Caco-2 (cell line): ENCODE results near the gene ZMYND15. TPM values are rescaled to one million over a fixed set of nuclear protein-coding genes. Genes with fewer than 3 reads are reported as not detected.

ENCODE experiments used
- BruUV-seq: library from RNA; stranded (reverse); fragments of 400-500 nt; replicated peaks from 2 replicates; lab custom pipeline; 2021; lab: Mats Ljungman, UMichigan
- CTCF ChIA-PET: fragments of 300-600 bp; sonication (Branson Sonifier 250); formaldehyde crosslinking; loops from one replicate; lab custom pipeline; 2022; ENCODE audit warnings: antibody characterized with exemption; lab: Charles Lee
- POLR2A ChIA-PET: fragments of 300-600 bp; sonication (Branson Sonifier 250); formaldehyde crosslinking; loops from one replicate; lab custom pipeline; 2022; ENCODE audit warnings: antibody characterized with exemption; lab: Charles Lee
- DNase-seq, 2 experiments: peaks; one replicate each; pipeline versions ENCODE4 v3.0.0 to v3.0.0-alpha.2; 2020 to 2022
- H3K27me3 ChIP-seq: replicated peaks from 2 replicates; pipeline ENCODE4 v1.6.0; 2011; ENCODE audit warnings: low read length; ENCODE audit not compliant: control insufficient read depth, insufficient read depth
- H3K36me3 ChIP-seq: 2 replicates; pipeline ENCODE4 v1.5.1; 2011; ENCODE audit warnings: low read length; ENCODE audit not compliant: control insufficient read depth, insufficient read depth
- H3K4me1 ChIP-seq: fragments of 250-450 bp; sonication (Bioruptor Pico); 2 replicates; pipeline ENCODE4 v1.5.1; 2020; ENCODE audit warnings: mild to moderate bottlenecking
- H3K4me3 ChIP-seq: 2 replicates; pipeline ENCODE4 v1.5.1; 2011; ENCODE audit warnings: low read depth, mild to moderate bottlenecking, control low read depth, low read length
- H3K9me3 ChIP-seq: fragments of 250-450 bp; sonication (Bioruptor Pico); 2 replicates; pipeline ENCODE4 v1.5.1; 2020; ENCODE audit warnings: mild to moderate bottlenecking, moderate library complexity
- H3K27ac Mint-ChIP-seq: one replicate; pipeline ENCODE4 v1.8.0; 2022; ENCODE audit warnings: mixed read lengths; ENCODE audit not compliant: unreplicated experiment
- H3K27me3 Mint-ChIP-seq: one replicate; pipeline ENCODE4 v1.8.0; 2022; ENCODE audit warnings: mixed read lengths; ENCODE audit not compliant: insufficient read depth, unreplicated experiment
- H3K36me3 Mint-ChIP-seq: one replicate; pipeline ENCODE4 v1.8.0; 2022; ENCODE audit warnings: mild to moderate bottlenecking, mixed read lengths; ENCODE audit not compliant: insufficient read depth, unreplicated experiment
- H3K4me1 Mint-ChIP-seq: one replicate; pipeline ENCODE4 v1.8.0; 2022; ENCODE audit warnings: low read depth, mixed read lengths; ENCODE audit not compliant: unreplicated experiment
- H3K4me3 Mint-ChIP-seq: one replicate; pipeline ENCODE4 v1.8.0; 2022; ENCODE audit warnings: mild to moderate bottlenecking, moderate library complexity, mixed read lengths; ENCODE audit not compliant: unreplicated experiment
- H3K9me3 Mint-ChIP-seq: one replicate; pipeline ENCODE4 v1.8.0; 2022; ENCODE audit warnings: mixed read lengths; ENCODE audit not compliant: unreplicated experiment
- intact Hi-C: fragments of 100-400 bp; cut with micrococcal nuclease; formaldehyde crosslinking; loops from one replicate; pipeline ENCODE4 v1.10.0; 2022; ENCODE audit not compliant: unreplicated experiment
- total RNA-seq: library from RNA; stranded (reverse); gene quantifications from 2 replicates; pipeline ENCODE4 v1.2.3, GENCODE V29; 2022
- TF ChIP-seq, protein P1 (sequence below), 2 experiments: fragments of 200-600 bp in 1 of 2; IDR thresholded peaks; 1 replicate in 1 of 2; 2 replicates in 1 of 2; pipeline versions ENCODE4 v1.5.1 to v1.8.0; 2011 to 2022; ENCODE audit warnings: antibody characterized with exemption in 1 of 2, control low read depth in 1 of 2, inconsistent platforms in 1 of 2, low read depth in 1 of 2, low read length in 1 of 2, mild to moderate bottlenecking in 1 of 2, moderate library complexity in 1 of 2; ENCODE audit not compliant: insufficient read depth in 1 of 2, severe bottlenecking in 1 of 2, unreplicated experiment in 1 of 2

Gene ZMYND15
- total RNA-seq, 1 experiment from 2014 or later, result 3.5 TPM

DNA sequence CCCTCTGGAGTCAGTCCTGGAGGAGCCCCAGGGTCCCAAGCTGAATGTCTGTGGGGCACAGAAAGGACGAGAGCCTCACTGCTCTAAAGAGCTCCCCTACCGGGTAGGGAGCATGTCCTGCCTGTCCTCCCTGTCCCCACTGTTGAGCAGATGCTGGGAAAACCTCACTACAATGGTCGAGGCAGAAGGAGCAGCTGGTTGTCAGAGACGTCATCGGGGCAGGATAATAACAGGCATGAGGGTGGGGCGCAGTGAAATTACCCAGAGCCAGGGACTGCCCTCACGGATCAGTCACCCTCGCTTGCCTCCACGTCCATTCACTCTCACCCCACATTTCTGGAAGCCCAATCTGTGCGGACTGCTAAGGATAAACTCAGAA is 32.6 kb downstream of the ZMYND15 start:
- H3K4me3 ChIP-seq, result peak overlapping the region; percentile 8; the same call in 1 of the 2 replicates
- TF ChIP-seq, protein P1, sequence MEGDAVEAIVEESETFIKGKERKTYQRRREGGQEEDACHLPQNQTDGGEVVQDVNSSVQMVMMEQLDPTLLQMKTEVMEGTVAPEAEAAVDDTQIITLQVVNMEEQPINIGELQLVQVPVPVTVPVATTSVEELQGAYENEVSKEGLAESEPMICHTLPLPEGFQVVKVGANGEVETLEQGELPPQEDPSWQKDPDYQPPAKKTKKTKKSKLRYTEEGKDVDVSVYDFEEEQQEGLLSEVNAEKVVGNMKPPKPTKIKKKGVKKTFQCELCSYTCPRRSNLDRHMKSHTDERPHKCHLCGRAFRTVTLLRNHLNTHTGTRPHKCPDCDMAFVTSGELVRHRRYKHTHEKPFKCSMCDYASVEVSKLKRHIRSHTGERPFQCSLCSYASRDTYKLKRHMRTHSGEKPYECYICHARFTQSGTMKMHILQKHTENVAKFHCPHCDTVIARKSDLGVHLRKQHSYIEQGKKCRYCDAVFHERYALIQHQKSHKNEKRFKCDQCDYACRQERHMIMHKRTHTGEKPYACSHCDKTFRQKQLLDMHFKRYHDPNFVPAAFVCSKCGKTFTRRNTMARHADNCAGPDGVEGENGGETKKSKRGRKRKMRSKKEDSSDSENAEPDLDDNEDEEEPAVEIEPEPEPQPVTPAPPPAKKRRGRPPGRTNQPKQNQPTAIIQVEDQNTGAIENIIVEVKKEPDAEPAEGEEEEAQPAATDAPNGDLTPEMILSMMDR (IDR thresholded peaks at IDR 0.05; ENCODE audit: insufficient read depth in 1 of 2, low read depth in 1 of 2, low read length in 1 of 2, severe bottlenecking in 1 of 2, unreplicated experiment in 1 of 2), result no peak

DNA sequence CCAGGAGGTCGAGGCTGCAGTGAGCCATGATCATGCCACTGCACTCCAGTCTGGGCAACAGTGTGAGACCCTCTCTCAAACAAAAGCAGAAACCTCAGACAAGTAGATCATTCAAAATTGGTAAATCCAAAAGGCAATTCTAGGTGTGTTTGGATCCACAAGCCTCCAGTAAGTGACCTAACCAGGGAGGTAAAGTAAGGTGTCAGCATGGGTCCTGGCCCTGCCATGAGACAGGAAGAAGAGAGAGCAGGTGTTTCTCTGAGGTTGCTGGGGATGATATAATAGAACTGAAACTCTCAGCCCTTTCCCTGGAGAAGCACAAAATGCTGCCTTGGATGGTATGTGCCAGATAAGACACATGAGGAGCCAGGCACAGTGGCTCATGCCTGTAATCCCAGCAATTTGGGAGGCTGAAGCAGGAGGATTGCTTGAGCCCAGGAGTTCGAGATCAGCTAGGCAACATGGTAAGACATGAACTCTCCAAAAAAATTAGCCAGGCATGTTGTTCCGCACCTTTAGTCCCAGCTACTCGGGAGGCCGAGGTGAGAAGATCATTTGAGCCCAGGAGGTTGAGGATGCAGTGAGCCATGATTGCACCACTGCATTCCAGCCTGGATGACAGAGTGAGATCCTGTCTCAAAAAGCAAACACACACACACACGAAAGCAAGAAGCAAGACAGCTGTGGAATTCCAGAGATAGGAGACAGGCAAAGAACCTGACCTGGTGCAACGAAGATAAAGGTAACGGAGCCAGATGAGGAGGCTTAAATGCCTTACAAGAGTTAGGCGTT is 38.5 kb downstream of the ZMYND15 start:
- peak overlapping the region; percentile 55 for H3K4me3 Mint-ChIP-seq
- DNase-seq, result peak; percentile 75 to 82
- peak overlapping the region; percentile 94 for H3K27ac Mint-ChIP-seq
- H3K36me3 Mint-ChIP-seq, result peaks cover 5% of the 10 kb centered on the region
- ChIA-PET CTCF (interaction anchor here (3.1 kb wide), 1 partner anchor 12 kb away, joined by 29 read pairs; the partner anchor contains the start of gene GLTPD2), POLR2A (interaction anchor here (0.7 to 1.3 kb wide), 2 partner anchors 18 to 42 kb away, joined by 3 read pairs; partner anchors contain the start of gene PSMB6)
- TSS peak; percentile 97 for BruUV-seq
- no peak overlapping the region for H3K4me3 ChIP-seq
- TF ChIP-seq, protein P1 (IDR thresholded peaks at IDR 0.05; ENCODE audit: insufficient read depth in 1 of 2, low read depth in 1 of 2, low read length in 1 of 2, severe bottlenecking in 1 of 2, unreplicated experiment in 1 of 2), result no peak
- peaks cover 31% of the 10 kb centered on the region for H3K4me1 ChIP-seq
- no peaks in the 10 kb centered on the region for H3K9me3 ChIP-seq
- H3K27me3 ChIP-seq, result no peaks in the 10 kb centered on the region
- intact Hi-C loops, result loop anchor here (1.0 kb wide), 1 partner anchor 10 kb away; the partner anchor contains the start of gene GLTPD2
- no peaks in the 10 kb centered on the region for H3K27me3 Mint-ChIP-seq
- no peaks in the 10 kb centered on the region for H3K9me3 Mint-ChIP-seq
- no peaks in the 10 kb centered on the region for H3K36me3 ChIP-seq
- H3K4me1 Mint-ChIP-seq, result peaks cover 14% of the 10 kb centered on the region

More for the DNA sequence above, 32.6 kb downstream of the ZMYND15 start:
- H3K36me3 Mint-ChIP-seq, result no peaks in the 10 kb centered on the region
- no peaks in the 10 kb centered on the region for H3K9me3 Mint-ChIP-seq
- Histone ChIP-seq H3K36me3 (no peaks in the 10 kb centered on the region), H3K27me3 (no peaks in the 10 kb centered on the region), H3K4me1 (peaks cover 12% of the 10 kb centered on the region), H3K9me3 (no peaks in the 10 kb centered on the region)
- CTCF ChIA-PET, result interaction anchor here (1.1 kb wide), 1 partner anchor 17 kb away, joined by 4 read pairs; the partner anchor contains the start of gene GLTPD2
- H3K27ac Mint-ChIP-seq, result peak overlapping the region; percentile 77
- POLR2A ChIA-PET, result interaction anchor here (0.6 to 1.0 kb wide), 2 partner anchors 18 to 52 kb away, joined by 3 to 14 read pairs; no protein-coding TSS in a partner anchor
- DNase-seq, result no peak
- intact Hi-C loops, result no loop called here
- peak overlapping the region; percentile 52 for H3K4me3 Mint-ChIP-seq
- H3K4me1 Mint-ChIP-seq, result peaks cover 16% of the 10 kb centered on the region
- TSS peak; percentile 70 for BruUV-seq
- H3K27me3 Mint-ChIP-seq, result no peaks in the 10 kb centered on the region

DNA sequence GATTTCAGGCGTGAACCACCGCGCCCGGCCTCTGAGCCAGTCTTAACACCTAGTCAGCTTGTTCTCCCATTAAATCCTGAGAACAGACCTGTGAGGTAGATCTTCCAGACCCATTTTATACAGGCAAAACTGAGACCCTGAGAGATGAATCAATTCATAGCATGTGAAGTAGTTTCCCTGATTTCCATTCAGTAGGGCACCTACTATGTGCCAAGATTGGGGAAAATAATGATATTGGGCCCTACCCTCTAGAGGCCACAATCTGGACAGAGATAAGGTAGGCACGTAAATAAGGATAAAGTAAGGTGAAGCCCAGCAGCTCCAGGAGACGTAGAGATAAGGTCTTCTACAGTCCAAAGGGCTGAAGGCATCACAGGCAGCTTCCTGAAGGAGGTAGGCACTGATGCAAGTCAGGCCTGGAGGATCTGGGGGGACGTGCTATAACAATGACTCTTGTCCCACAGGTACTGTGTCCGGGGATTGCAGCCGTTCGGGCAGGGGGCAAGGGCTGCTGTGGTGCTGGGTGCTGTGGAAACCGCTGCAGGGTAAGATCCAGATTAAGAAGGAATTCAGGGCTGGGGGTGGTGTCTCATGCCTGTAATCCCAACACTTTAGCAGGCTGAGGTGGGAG is 40.8 kb downstream of the ZMYND15 start:
- Histone ChIP-seq H3K36me3 (no peaks in the 10 kb centered on the region), H3K4me3 (no peak overlapping the region), H3K9me3 (no peaks in the 10 kb centered on the region), H3K27me3 (no peaks in the 10 kb centered on the region), H3K4me1 (peaks cover 31% of the 10 kb centered on the region)
- no peak overlapping the region for H3K4me3 Mint-ChIP-seq
- no peaks in the 10 kb centered on the region for H3K27me3 Mint-ChIP-seq
- ChIA-PET CTCF (interaction anchor here (3.1 kb wide), 1 partner anchor 9 kb away, joined by 29 read pairs; the partner anchor contains the start of gene GLTPD2), POLR2A (interaction anchor here (0.6 kb wide), 2 partner anchors 16 to 45 kb away, joined by 3 to 10 read pairs; partner anchors contain the start of gene PSMB6)
- H3K27ac Mint-ChIP-seq, result peak overlapping the region; percentile 32
- TF ChIP-seq, protein P1 (IDR thresholded peaks at IDR 0.05; ENCODE audit: insufficient read depth in 1 of 2, low read depth in 1 of 2, low read length in 1 of 2, severe bottlenecking in 1 of 2, unreplicated experiment in 1 of 2), result no peak
- intact Hi-C loops, result no loop called here
- BruUV-seq, result no TSS peak
- no peaks in the 10 kb centered on the region for H3K9me3 Mint-ChIP-seq
- H3K36me3 Mint-ChIP-seq, result peaks cover 5% of the 10 kb centered on the region
- H3K4me1 Mint-ChIP-seq, result peaks cover 6% of the 10 kb centered on the region
- DNase-seq, result peak in 1 of 2 experiments; percentile 61
